H1 (cell line): ENCODE measurements around the gene PSMB5. TPM values are rescaled to one million over a fixed set of nuclear protein-coding genes. Genes with fewer than 3 reads are reported as not detected.

Source experiments
- BRCA1 ChIP-seq: IDR thresholded peaks from 2 replicates; pipeline ENCODE4 v1.6.1; 2012; ENCODE audit warnings: low read depth, low read length, improper control_type of control experiment
- CHD7 ChIP-seq: fragments of 300-600 bp; sonication (generic); IDR thresholded peaks from 2 replicates; pipeline ENCODE4 v1.7.1; 2012; ENCODE audit warnings: low read length, moderate library complexity, mild to moderate bottlenecking, inconsistent platforms; ENCODE audit not compliant: insufficient replicate concordance
- CTCF ChIP-seq, 3 experiments: IDR thresholded peaks; 1 replicate in 2 of 3; 2 replicates in 1 of 3; pipeline versions ENCODE4 v1.5.1 to v1.6.1; 2011; ENCODE audit warnings: low read length in 3 of 3, mild to moderate bottlenecking in 3 of 3, inconsistent platforms in 2 of 3, low read depth in 1 of 3, moderate library complexity in 1 of 3; ENCODE audit not compliant: insufficient read depth in 1 of 3; ENCODE audit errors: control extremely low read depth in 1 of 3
- EP300 ChIP-seq, 2 experiments: IDR thresholded peaks; 1 replicate in 1 of 2; 2 replicates in 1 of 2; pipeline ENCODE4 v1.6.1; 2011 to 2012; ENCODE audit warnings: low read depth in 2 of 2, low read length in 2 of 2, mild to moderate bottlenecking in 2 of 2, borderline replicate concordance in 1 of 2, inconsistent platforms in 1 of 2, moderate library complexity in 1 of 2
- JUND ChIP-seq: IDR thresholded peaks from 2 replicates; pipeline ENCODE4 v1.6.1; 2011; ENCODE audit warnings: mild to moderate bottlenecking, improper control_type of control experiment, low read length
- RFX5 ChIP-seq: IDR thresholded peaks from 2 replicates; pipeline ENCODE4 v1.6.1; 2011; ENCODE audit warnings: low read depth, low read length, improper control_type of control experiment, borderline replicate concordance
- SAP30 ChIP-seq: fragments of 300-600 bp; sonication (generic); IDR thresholded peaks from 2 replicates; pipeline ENCODE4 v1.7.1; 2012; ENCODE audit warnings: low read length, moderate library complexity, mild to moderate bottlenecking, inconsistent platforms; ENCODE audit not compliant: insufficient read depth, insufficient replicate concordance
- polyA plus RNA-seq, 7 experiments: library from polyadenylated mRNA; depleted of rRNA in 3 of 7; stranded (reverse) in 5 of 7; unstranded in 2 of 7; fragments of >200 nt in 5 of 7; fragments of 200-250 nt in 2 of 7; gene quantifications; 1 replicate in 5 of 7; 2 replicates in 1 of 7; 4 replicates in 1 of 7; pipeline versions ENCODE4 v1.2.1 to v1.2.3, GENCODE V29; 2011 to 2013; ENCODE audit warnings: missing spikeins in 2 of 7, mixed read lengths in 2 of 7
- total RNA-seq: library from RNA; stranded (reverse); fragmentation: NEBNext Ultra II Directional; extraction: Animal tissue kit (Norgen Biotek cat#: 25700); gene quantifications from 2 replicates; pipeline ENCODE4 v1.2.1, GENCODE V29; 2021

Gene PSMB5
- total and polyA plus RNA-seq, 2 of the 8 experiments (the other 6 are each of a cell fraction or from before 2014, with no cell fraction given): 254 to 510 TPM

- TF ChIP-seq CHD7: no peak
- 0 out of 2 replicates have a peak, but pooled peaks have one; percentile 46 for TF ChIP-seq JUND
- TF ChIP-seq EP300 (IDR thresholded peaks at IDR 0.05; ENCODE audit: borderline replicate concordance in 1 of 2, low read depth in 2 of 2, low read length in 2 of 2): peak in 1 of 2 experiments; percentile 57; a peak in 1 of 3 replicates
- no peak for TF ChIP-seq CTCF (IDR thresholded peaks at IDR 0.05; ENCODE audit: control extremely low read depth in 1 of 3, insufficient read depth in 1 of 3, low read depth in 1 of 3, low read length in 3 of 3)
- no peak for TF ChIP-seq RFX5
- no peak for TF ChIP-seq BRCA1
- TF ChIP-seq SAP30: no peak
Observed at GRCh38 chr14:23071244-23071920, 36.7 kb upstream of the PSMB5 start (continued).
